PC-9 (cell line): ENCODE measurements around the gene MAPK8IP3. TPM values are rescaled to one million over a fixed set of nuclear protein-coding genes. Genes with fewer than 3 reads are reported as not detected.

Experiments used
- BruUV-seq: library from RNA; stranded (reverse); fragments of 400-500 nt; replicated peaks from 2 replicates; lab custom pipeline; 2021; lab: Mats Ljungman, UMichigan
- CTCF ChIA-PET: fragments of 300-600 bp; sonication (Branson Sonifier 250); formaldehyde crosslinking; loops from one replicate; lab custom pipeline; 2022; ENCODE audit warnings: antibody characterized with exemption; lab: Charles Lee
- POLR2A ChIA-PET: fragments of 300-600 bp; sonication (Branson Sonifier 250); formaldehyde crosslinking; loops from one replicate; lab custom pipeline; 2022; ENCODE audit warnings: antibody characterized with exemption; ENCODE audit not compliant: unreplicated experiment; lab: Charles Lee
- DNase-seq, 2 experiments: peaks; one replicate each; pipeline versions ENCODE4 v3.0.0 to v3.0.0-alpha.2; 2015 to 2022; ENCODE audit warnings: mixed read lengths in 1 of 2
- H2AFZ ChIP-seq: fragments of 200-600 bp; sonication (generic); 2 replicates; pipeline ENCODE4 v1.8.1; 2017; ENCODE audit warnings: antibody characterized with exemption
- H3F3A ChIP-seq: fragments of 200-600 bp; sonication (generic); 2 replicates; pipeline ENCODE4 v1.8.1; 2017; ENCODE audit warnings: antibody characterized with exemption, mild to moderate bottlenecking, low read depth; ENCODE audit not compliant: insufficient read depth
- H3K27ac ChIP-seq: fragments of 200-600 bp; sonication (generic); 2 replicates; pipeline ENCODE4 v1.6.1; 2016; ENCODE audit warnings: mixed run types
- H3K27me3 ChIP-seq: fragments of 200-600 bp; sonication (generic); 2 replicates; pipeline ENCODE4 v1.6.1; 2016; ENCODE audit warnings: low read depth, mixed run types; ENCODE audit not compliant: insufficient read depth
- H3K36me3 ChIP-seq: fragments of 200-600 bp; sonication (generic); 2 replicates; pipeline ENCODE4 v1.6.1; 2016; ENCODE audit warnings: low read depth, mixed run types
- H3K4me1 ChIP-seq: fragments of 200-600 bp; sonication (generic); replicated peaks from 2 replicates; pipeline ENCODE4 v1.6.1; 2016; ENCODE audit warnings: mixed run types; ENCODE audit not compliant: insufficient read depth
- H3K4me2 ChIP-seq: fragments of 200-600 bp; sonication (generic); 2 replicates; pipeline ENCODE4 v1.6.1; 2017; ENCODE audit warnings: mixed run types
- H3K4me3 ChIP-seq: fragments of 200-600 bp; sonication (generic); 2 replicates; pipeline ENCODE4 v1.6.1; 2016; ENCODE audit warnings: mixed run types
- H3K79me2 ChIP-seq: fragments of 200-600 bp; sonication (generic); 2 replicates; pipeline ENCODE4 v1.6.1; 2017; ENCODE audit warnings: low read depth, mixed run types
- H3K9me2 ChIP-seq: fragments of 200-600 bp; sonication (generic); 2 replicates; pipeline ENCODE4 v1.8.1; 2017; ENCODE audit warnings: mild to moderate bottlenecking; ENCODE audit not compliant: insufficient read depth
- H3K9me3 ChIP-seq: fragments of 200-600 bp; sonication (generic); 2 replicates; pipeline ENCODE4 v1.8.1; 2016; ENCODE audit warnings: low read depth; ENCODE audit not compliant: insufficient read depth
- H4K20me1 ChIP-seq: fragments of 200-600 bp; sonication (generic); 2 replicates; pipeline ENCODE4 v1.8.1; 2017; ENCODE audit not compliant: insufficient read depth
- EZH2 ChIP-seq: fragments of 200-600 bp; sonication (generic); IDR thresholded peaks from 2 replicates; pipeline ENCODE4 v1.8.0; 2017; ENCODE audit warnings: antibody characterized with exemption, low read depth
- intact Hi-C: fragments of 100-400 bp; cut with micrococcal nuclease; formaldehyde crosslinking; loops from one replicate; pipeline ENCODE4 v1.10.0; 2022; ENCODE audit not compliant: unreplicated experiment
- total RNA-seq: library from RNA; stranded (reverse); gene quantifications from 2 replicates; pipeline ENCODE4 v1.2.3, GENCODE V29; 2021
- TF ChIP-seq, protein P1 (sequence below): fragments of 200-600 bp; sonication (generic); conservative IDR thresholded peaks from 2 replicates; pipeline ENCODE4 v1.6.1; 2017; ENCODE audit warnings: mixed run types, antibody characterized with exemption, mild to moderate bottlenecking, moderate library complexity

MAPK8IP3 gene
- total RNA-seq, 1 experiment from 2014 or later, result 125 TPM

DNA sequence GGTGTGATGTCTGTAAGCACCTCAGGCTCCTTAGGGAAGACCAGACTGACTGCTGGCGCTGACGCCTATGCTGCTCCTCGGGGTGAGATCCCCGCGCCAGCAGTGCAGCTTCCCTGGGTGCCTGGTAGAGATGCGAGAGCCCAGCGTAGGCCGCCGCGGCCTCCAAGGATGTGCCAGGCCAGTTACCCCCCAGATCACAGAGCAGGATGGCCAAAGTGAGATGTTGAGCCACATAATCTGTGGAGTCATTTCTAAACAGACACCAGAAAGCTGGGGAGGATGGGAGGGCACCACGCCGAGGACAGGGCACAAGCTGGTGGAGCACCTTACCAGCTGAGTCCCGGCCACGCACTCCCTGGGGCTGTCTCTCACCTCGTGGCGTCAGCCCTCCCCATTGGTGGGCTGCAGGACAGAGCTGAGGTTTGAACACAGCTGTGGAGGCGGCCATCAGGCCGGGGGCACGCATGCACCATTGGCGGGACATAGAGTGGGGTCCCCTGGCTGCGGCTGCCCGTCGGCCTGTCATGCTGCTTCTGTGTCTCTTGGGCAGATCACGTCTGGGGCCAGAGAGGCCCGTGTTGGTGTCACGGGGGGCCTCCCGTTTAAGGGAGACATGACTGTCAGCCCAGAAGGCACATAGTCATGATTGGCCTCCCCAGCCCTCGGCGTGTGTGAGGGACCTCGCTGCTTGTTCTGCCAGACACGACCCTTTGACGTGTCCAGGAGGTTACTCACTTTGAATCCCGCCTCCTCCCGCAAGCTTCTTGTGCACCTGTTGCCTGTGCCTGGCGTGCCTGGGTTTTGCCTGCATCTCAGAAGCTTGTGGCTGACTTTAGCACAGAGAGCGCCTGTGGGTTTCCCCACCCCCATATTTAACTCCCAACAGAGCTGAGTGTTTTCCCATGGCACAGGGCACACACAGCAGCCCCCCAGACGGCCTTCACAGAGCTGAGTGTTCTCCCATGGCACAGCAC, 21.9 kb downstream of the MAPK8IP3 start:
- H3K27ac ChIP-seq, result no peak overlapping the region
- H3K27me3 ChIP-seq, result no peaks in the 10 kb centered on the region
- no TSS peak for BruUV-seq
- intact Hi-C loops, result no loop called here
- H2AFZ ChIP-seq, result no peak overlapping the region
- H3K79me2 ChIP-seq, result peaks cover 15% of the 10 kb centered on the region; the same call in 1 of the 2 replicates
- peaks cover 9% of the 10 kb centered on the region for H3K4me1 ChIP-seq
- no peaks in the 10 kb centered on the region for H3K9me3 ChIP-seq
- H3F3A ChIP-seq, result peaks cover 4% of the 10 kb centered on the region; the same call in 1 of the 2 replicates
- H4K20me1 ChIP-seq, result no peaks in the 10 kb centered on the region; the same call in 1 of the 2 replicates
- no peak overlapping the region for H3K4me2 ChIP-seq
- no peak for DNase-seq
- H3K4me3 ChIP-seq, result no peak overlapping the region
- CTCF ChIA-PET, result no interaction called here
- H3K36me3 ChIP-seq, result no peaks in the 10 kb centered on the region
- no peaks in the 10 kb centered on the region for H3K9me2 ChIP-seq
- TF ChIP-seq, protein P1, sequence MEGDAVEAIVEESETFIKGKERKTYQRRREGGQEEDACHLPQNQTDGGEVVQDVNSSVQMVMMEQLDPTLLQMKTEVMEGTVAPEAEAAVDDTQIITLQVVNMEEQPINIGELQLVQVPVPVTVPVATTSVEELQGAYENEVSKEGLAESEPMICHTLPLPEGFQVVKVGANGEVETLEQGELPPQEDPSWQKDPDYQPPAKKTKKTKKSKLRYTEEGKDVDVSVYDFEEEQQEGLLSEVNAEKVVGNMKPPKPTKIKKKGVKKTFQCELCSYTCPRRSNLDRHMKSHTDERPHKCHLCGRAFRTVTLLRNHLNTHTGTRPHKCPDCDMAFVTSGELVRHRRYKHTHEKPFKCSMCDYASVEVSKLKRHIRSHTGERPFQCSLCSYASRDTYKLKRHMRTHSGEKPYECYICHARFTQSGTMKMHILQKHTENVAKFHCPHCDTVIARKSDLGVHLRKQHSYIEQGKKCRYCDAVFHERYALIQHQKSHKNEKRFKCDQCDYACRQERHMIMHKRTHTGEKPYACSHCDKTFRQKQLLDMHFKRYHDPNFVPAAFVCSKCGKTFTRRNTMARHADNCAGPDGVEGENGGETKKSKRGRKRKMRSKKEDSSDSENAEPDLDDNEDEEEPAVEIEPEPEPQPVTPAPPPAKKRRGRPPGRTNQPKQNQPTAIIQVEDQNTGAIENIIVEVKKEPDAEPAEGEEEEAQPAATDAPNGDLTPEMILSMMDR, result no peak
- TF ChIP-seq EZH2, result no peak
- POLR2A ChIA-PET, result no interaction called here

DNA sequence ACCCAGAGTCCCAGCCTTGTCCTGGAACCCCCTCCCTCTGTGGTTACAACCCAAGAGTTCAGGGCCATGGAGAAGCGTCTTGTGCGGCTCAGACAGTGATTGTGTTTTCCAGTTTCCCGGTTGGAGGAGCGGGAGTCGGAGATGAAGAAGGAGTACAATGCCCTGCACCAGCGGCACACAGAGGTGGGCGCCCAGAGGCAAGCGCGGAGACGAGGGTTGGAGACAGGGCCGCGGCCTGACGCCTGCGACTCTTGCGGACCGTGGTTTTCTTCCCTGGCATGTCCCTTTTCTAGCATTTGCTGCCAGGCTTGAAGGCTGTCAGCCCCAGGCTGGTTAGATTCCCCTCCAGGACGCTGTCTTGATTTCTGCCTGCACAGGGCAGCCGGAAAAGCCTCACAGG, 23.0 kb downstream of the MAPK8IP3 start:
- H3K27me3 ChIP-seq, result no peaks in the 10 kb centered on the region
- H3K27ac ChIP-seq, result no peak overlapping the region
- H3K36me3 ChIP-seq, result no peaks in the 10 kb centered on the region
- DNase-seq, result no peak
- H3F3A ChIP-seq, result no peaks in the 10 kb centered on the region
- no peaks in the 10 kb centered on the region for H3K9me2 ChIP-seq
- no peaks in the 10 kb centered on the region for H3K4me1 ChIP-seq
- H3K4me2 ChIP-seq, result no peak overlapping the region
- no peak overlapping the region for H2AFZ ChIP-seq
- no peak for TF ChIP-seq EZH2
- TF ChIP-seq, protein P1, result no peak
- H4K20me1 ChIP-seq, result no peaks in the 10 kb centered on the region; the same call in 1 of the 2 replicates
- ChIA-PET POLR2A (no interaction called here), CTCF (no interaction called here)
- BruUV-seq, result no TSS peak
- intact Hi-C loops, result no loop called here
- peaks cover 4% of the 10 kb centered on the region; the same call in 1 of the 2 replicates for H3K79me2 ChIP-seq
- no peaks in the 10 kb centered on the region for H3K9me3 ChIP-seq
- no peak overlapping the region for H3K4me3 ChIP-seq

DNA sequence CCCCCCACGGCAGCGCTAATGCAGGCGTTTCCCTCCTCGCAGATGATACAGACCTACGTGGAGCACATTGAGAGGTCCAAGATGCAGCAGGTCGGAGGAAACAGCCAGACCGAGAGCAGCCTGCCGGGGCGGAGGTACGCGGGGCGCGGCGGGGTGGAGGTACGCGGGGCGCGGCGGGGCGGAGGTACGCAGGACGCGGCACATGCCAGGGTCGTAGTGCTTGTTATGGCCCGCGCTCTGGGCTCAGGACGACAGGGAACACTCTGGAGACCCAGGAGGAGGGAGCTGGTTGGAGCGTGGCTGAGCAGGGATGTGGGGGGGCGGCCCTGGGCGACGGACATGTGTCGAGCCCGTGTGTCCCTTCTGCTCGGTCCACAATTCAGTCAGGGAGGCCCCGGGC, 23.4 kb downstream of the MAPK8IP3 start:
- POLR2A ChIA-PET, result no interaction called here
- intact Hi-C loops, result no loop called here
- Histone ChIP-seq H3K79me2 (0 out of 2 replicates have a peak, but pooled peaks cover 3% of the 10 kb centered on the region), H3K27me3 (no peaks in the 10 kb centered on the region), H3K9me2 (no peaks in the 10 kb centered on the region), H3K36me3 (no peaks in the 10 kb centered on the region), H3K4me1 (no peaks in the 10 kb centered on the region), H3K4me2 (no peak overlapping the region), H3F3A (peaks cover under 1% of the 10 kb centered on the region; the same call in 1 of the 2 replicates), H3K27ac (no peak overlapping the region), H3K4me3 (no peak overlapping the region), H3K9me3 (no peaks in the 10 kb centered on the region), H4K20me1 (no peaks in the 10 kb centered on the region), H2AFZ (no peak overlapping the region)
- DNase-seq, result no peak
- TF ChIP-seq, protein P1, result no peak
- no peak for TF ChIP-seq EZH2
- BruUV-seq, result no TSS peak
- CTCF ChIA-PET, result no interaction called here
